HG02798 (cell line): Measurements from ENCODE around the gene TMEM132D.

ENCODE experiments used
- ATAC-seq: cut with Tn5 transposase; IDR thresholded peaks from one replicate; pipeline ENCODE4 v1.9.1; 2021; ENCODE audit warnings: mild to moderate bottlenecking; ENCODE audit not compliant: unreplicated experiment, poor library complexity

The TMEM132D gene

GRCh38 chr12:129607301-129607700 is 296.5 kb downstream of the TMEM132D start:
- no peak for ATAC-seq

GRCh38 chr12:129606239-129606638 is 297.6 kb downstream of the TMEM132D start:
- ATAC-seq, result no peak

GRCh38 chr12:129605666-129606065 is 298.2 kb downstream of the TMEM132D start:
- no peak for ATAC-seq

GRCh38 chr12:129604506-129604905 is 299.3 kb downstream of the TMEM132D start:
- no peak for ATAC-seq

- ATAC-seq, result no peak
These were observed 304.4 kb downstream of the TMEM132D start for GRCh38 chr12:129599406-129599805.

GRCh38 chr12:129594098-129594497 is 309.7 kb downstream of the TMEM132D start:
- ATAC-seq, result no peak

GRCh38 chr12:129592449-129592848 is 311.4 kb downstream of the TMEM132D start:
- ATAC-seq, result no peak

GRCh38 chr12:129589503-129589902 is 314.3 kb downstream of the TMEM132D start:
- no peak for ATAC-seq

- ATAC-seq, result no peak
These were observed 315.7 kb downstream of the TMEM132D start for GRCh38 chr12:129588142-129588541.

- no peak for ATAC-seq
These were observed 318.5 kb downstream of the TMEM132D start for GRCh38 chr12:129585296-129585695.

GRCh38 chr12:129579879-129580278 is 323.9 kb downstream of the TMEM132D start:
- ATAC-seq, result no peak

- ATAC-seq, result no peak
These were observed 331.8 kb downstream of the TMEM132D start for GRCh38 chr12:129571901-129572494.

GRCh38 chr12:129570796-129571400 is 332.9 kb downstream of the TMEM132D start:
- no peak for ATAC-seq

- no peak for ATAC-seq
These were observed 337.0 kb downstream of the TMEM132D start for GRCh38 chr12:129566800-129567199.

- ATAC-seq, result no peak
These were observed 339.1 kb downstream of the TMEM132D start for GRCh38 chr12:129564768-129565167.

- ATAC-seq, result no peak
These were observed 340.6 kb downstream of the TMEM132D start for GRCh38 chr12:129563266-129563665.

- ATAC-seq, result no peak
These were observed 342.5 kb downstream of the TMEM132D start for GRCh38 chr12:129561304-129561703.

GRCh38 chr12:129559776-129560175 is 344.0 kb downstream of the TMEM132D start:
- ATAC-seq, result no peak

- no peak for ATAC-seq
These were observed 345.8 kb downstream of the TMEM132D start for GRCh38 chr12:129558036-129558435.

- no peak for ATAC-seq
These were observed 347.7 kb downstream of the TMEM132D start for GRCh38 chr12:129556082-129556481.

- ATAC-seq, result no peak
These were observed 350.7 kb downstream of the TMEM132D start for GRCh38 chr12:129552996-129553750.

- ATAC-seq, result no peak
These were observed 352.4 kb downstream of the TMEM132D start for GRCh38 chr12:129551441-129551840.
